A549 treated with RU486 at 1 μM for 4 hours (cell line): ENCODE results near the gene OR2T1. TPM values are rescaled to one million over a fixed set of nuclear protein-coding genes. Genes with fewer than 3 reads are reported as not detected.

Experiments used
- total RNA-seq: library from RNA; stranded (reverse); fragments of 200-300 nt; extraction: Qiagen RNA extraction; gene quantifications from 5 replicates; pipeline ENCODE4 v1.2.3, GENCODE V29; 2022; ENCODE audit warnings: low read depth

OR2T1 gene, protein sequence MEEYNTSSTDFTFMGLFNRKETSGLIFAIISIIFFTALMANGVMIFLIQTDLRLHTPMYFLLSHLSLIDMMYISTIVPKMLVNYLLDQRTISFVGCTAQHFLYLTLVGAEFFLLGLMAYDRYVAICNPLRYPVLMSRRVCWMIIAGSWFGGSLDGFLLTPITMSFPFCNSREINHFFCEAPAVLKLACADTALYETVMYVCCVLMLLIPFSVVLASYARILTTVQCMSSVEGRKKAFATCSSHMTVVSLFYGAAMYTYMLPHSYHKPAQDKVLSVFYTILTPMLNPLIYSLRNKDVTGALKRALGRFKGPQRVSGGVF
- not detected in 5 replicates for total RNA-seq

DNA sequence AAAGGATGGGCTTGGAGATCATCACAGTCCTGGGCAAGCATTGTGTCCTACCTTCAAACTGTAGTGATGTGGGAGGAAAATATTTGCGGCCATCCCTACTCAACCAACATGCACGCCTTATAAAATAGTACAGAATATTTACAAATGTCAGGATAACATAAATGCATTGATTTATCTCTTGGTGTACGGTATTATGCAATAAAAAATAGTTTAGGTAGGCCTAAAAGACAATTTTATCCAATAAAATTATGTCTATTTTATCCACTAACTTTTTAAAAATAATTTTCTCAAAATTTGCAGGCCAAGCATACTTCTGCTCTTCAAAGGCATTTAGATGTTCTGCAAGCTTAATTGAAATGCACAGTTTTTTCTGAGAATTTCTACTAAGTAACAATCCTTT is at the start of gene OR2T1:
Gene OR2T1 (plus strand): TSS at position 301 of the 400 bp plus-strand sequence. CDS start 3,100 bp downstream, outside the sequence.

DNA sequence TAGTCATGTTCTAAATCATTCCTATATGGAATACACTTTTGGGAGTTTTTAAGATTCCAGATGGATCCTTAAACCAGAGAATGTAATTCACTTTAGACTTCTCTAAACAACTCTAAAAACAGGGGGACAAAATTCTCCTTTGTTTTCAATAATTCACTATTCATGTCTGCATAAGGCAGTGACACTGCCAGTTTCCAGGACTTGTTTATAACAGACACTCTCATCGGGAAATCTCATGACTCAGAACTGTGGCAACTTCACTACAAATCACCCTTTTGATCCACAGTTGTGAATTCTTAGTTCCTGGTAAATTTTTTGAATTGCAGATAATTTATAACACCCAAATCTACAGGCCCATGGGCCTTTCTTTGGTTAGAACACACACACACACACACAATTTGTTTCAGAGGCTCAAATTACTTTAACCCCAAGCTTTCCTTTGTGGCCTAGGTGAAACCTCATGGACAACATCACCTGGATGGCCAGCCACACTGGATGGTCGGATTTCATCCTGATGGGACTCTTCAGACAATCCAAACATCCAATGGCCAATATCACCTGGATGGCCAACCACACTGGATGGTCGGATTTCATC is 41.6 kb upstream of the OR2T1 start, which contains the start of gene OR2T4:
Gene OR2T4 (plus strand): TSS at position 545 of the 595 bp plus-strand sequence. CDS start 0 bp downstream, at position 545.

DNA sequence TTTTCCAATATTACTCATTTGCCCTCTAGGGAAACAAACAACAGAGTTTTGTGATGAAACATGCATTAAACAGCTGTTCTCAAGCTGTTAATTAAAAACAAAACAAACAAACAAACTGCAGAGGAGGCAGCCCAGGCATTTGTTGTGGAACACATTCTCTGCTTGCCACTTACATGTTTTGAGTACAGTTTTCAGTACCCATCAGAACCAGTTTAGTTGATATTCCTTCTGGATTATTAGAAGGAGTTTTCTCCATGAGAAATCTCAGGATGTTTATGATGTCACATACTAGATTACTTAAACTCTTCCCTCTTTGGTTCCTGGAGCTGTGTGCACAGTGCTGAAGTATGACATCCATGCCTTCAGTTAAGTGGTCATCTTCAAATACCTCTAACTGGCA is 27.4 kb upstream of the OR2T1 start, which contains the start of gene OR2T6:
Gene OR2T6 (plus strand): TSS at position 301 of the 400 bp plus-strand sequence. CDS start 11,863 bp downstream, outside the sequence.

DNA sequence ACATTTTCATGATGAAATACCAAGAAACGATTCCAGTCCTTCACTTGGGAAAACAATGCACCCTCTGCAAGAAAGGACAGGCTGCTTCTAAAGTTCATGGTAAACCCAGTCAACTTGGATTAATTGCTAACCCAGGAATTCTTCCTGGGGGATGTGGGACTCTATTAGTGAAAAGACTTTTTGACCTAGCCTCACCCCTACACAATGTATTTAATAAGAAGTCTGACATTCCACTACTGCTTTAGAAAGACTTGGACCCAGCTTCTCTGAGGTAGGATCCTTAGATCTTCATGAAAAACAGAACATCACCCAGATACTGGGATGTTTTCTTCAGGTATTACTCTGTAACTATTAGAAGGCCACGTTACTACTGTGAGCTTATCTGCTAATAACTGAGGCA is 42.6 kb downstream of the OR2T1 start, which contains the start of gene OR2T2:
Gene OR2T2 (plus strand): TSS at position 239 of the 400 bp plus-strand sequence. CDS start 7,161 bp downstream, outside the sequence.

Other genes with a start within 250 kb of the OR2T1 start
- not detected in 5 replicates for gene OR2M2, start 228.2 kb upstream of the OR2T1 start, total RNA-seq
- gene OR2M3, start 205.8 kb upstream of the OR2T1 start, total RNA-seq: not detected in 5 replicates
- not detected in 5 replicates for gene OR2M4, start 171.6 kb upstream of the OR2T1 start, total RNA-seq
- gene OR2T33, start 125.1 kb upstream of the OR2T1 start, total RNA-seq: not detected in 5 replicates
- not detected in 5 replicates for gene OR2T12, start 99.6 kb upstream of the OR2T1 start, total RNA-seq
- gene OR2M7, start 78.5 kb upstream of the OR2T1 start, total RNA-seq: not detected in 5 replicates
- not detected in 5 replicates for gene OR14C36, start 54.3 kb upstream of the OR2T1 start, total RNA-seq
- gene OR2T4, start 41.4 kb upstream of the OR2T1 start, total RNA-seq: not detected in 5 replicates
- not detected in 5 replicates for gene OR2T6, start 27.3 kb upstream of the OR2T1 start, total RNA-seq
- not detected in 5 replicates for gene OR2T2, start 42.6 kb downstream of the OR2T1 start, total RNA-seq
- gene OR2T3, start 70.3 kb downstream of the OR2T1 start, total RNA-seq: not detected in 5 replicates
- not detected in 5 replicates for gene OR2T5, start 85.5 kb downstream of the OR2T1 start, total RNA-seq
- gene OR2G6, start 105.0 kb downstream of the OR2T1 start, total RNA-seq: not detected in 5 replicates
- gene OR2T29, start 159.7 kb downstream of the OR2T1 start, total RNA-seq: not detected in 5 replicates
- not detected in 5 replicates for gene OR2T34, start 171.7 kb downstream of the OR2T1 start, total RNA-seq
- gene OR2T10, start 194.7 kb downstream of the OR2T1 start, total RNA-seq: not detected in 5 replicates
- not detected in 5 replicates for gene OR2T11, start 232.0 kb downstream of the OR2T1 start, total RNA-seq
- not detected in 5 replicates for gene OR2T35, start 242.2 kb downstream of the OR2T1 start, total RNA-seq